ENCODE data around the gene MDH1B. TPM values are rescaled to one million over a fixed set of nuclear protein-coding genes. Genes with fewer than 3 reads are reported as not detected.

Gene MDH1B
- total RNA-seq, 2 experiments from 2014 or later: 0.34 to 0.44 TPM

DNA sequence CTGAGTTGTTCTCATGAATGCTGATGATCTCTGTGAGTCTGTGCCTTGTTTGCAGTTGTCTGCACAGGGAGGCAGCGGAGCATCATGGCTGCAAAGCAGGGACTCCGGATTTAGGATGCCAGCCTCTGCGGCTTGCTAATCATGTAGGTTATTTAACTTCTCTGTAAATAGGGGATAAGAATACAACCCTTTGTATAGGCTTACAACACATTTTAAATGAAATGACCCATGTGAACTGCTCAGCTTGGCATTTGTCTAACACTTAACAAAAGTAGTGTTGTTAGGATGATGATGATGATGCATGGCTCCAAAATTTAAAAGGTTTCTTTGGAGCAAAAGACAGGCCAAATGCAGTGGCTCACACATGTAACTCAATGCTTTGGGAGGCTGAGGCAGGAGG, 66.3 kb downstream of the MDH1B start:
- ATAC-seq (ENCODE audit: low read depth): no peak
- no peak overlapping the region for H3K27ac Mint-ChIP-seq

DNA sequence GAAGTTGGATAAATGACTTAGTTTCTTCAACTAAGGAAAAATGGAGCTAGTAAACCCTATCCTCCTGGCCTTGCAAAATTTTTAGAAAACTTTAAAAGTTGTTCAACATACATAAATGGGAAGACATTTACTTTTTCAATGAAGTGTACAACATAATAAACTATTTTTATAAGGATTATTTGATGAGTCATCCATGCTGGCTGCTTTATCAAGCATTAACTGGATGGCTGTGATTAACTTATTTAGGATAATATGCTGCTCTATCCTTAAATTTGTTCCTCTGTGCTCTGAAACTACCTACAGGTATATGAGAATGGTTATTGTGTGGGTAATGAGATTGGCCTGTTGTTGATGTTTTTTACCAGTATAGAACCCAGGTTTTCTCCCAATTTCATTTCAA, 68.2 kb downstream of the MDH1B start:
- H3K36me3 Mint-ChIP-seq: no peaks in the 10 kb centered on the region
- ATAC-seq (ENCODE audit: low read depth) (no peak), DNase-seq (no peak)
- H3K4me3 Mint-ChIP-seq: no peak overlapping the region
- H3K27me3 Mint-ChIP-seq: peaks cover 17% of the 10 kb centered on the region
- no peak overlapping the region for H3K27ac Mint-ChIP-seq
- no peaks in the 10 kb centered on the region for H3K9me3 Mint-ChIP-seq
- POLR2A ChIA-PET: no interaction called here
- peaks cover 3% of the 10 kb centered on the region for H3K4me1 Mint-ChIP-seq

More for the DNA sequence above, 66.3 kb downstream of the MDH1B start:
- Mint-ChIP-seq H3K27me3 (peaks cover 17% of the 10 kb centered on the region), H3K4me1 (peaks cover 3% of the 10 kb centered on the region), H3K36me3 (no peaks in the 10 kb centered on the region), H3K9me3 (no peaks in the 10 kb centered on the region), H3K4me3 (no peak overlapping the region)
- POLR2A ChIA-PET: no interaction called here
- no peak for DNase-seq

- DNase-seq (no peak), ATAC-seq (ENCODE audit: low read depth) (no peak)
- POLR2A ChIA-PET: no interaction called here
- Mint-ChIP-seq H3K9me3 (no peaks in the 10 kb centered on the region), H3K27me3 (peaks cover 2% of the 10 kb centered on the region), H3K27ac (no peak overlapping the region), H3K36me3 (no peaks in the 10 kb centered on the region), H3K4me1 (peaks cover 2% of the 10 kb centered on the region), H3K4me3 (no peak overlapping the region)
Measured at GRCh38 chr2:206693399-206694137, 71.6 kb downstream of the MDH1B start.

DNA sequence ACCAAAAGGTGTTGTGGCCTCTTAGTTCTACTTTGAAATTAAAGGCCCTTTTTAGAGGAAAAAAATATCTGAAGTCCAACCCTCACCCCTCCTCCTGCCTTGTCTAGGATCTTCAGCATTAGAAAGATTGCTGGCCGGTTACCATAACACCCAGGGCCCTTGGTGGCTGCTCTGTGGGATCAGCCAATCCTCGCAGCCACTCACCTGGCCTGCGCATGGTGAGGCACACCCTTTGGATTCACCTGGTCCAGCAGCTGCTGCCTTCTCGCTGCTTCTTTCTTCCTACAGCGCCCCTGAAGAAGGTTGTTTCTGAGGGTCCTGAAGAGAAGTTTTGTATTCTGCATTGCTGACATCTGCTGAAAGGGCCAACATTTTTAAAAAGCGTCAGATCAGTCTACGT, 72.2 kb downstream of the MDH1B start:
- POLR2A ChIA-PET: no interaction called here
- ATAC-seq (ENCODE audit: low read depth): no peak
- Mint-ChIP-seq H3K36me3 (no peaks in the 10 kb centered on the region), H3K9me3 (no peaks in the 10 kb centered on the region), H3K4me3 (no peak overlapping the region), H3K4me1 (peaks cover 2% of the 10 kb centered on the region), H3K27ac (no peak overlapping the region), H3K27me3 (peaks cover 2% of the 10 kb centered on the region)
- no peak for DNase-seq

- POLR2A ChIA-PET: no interaction called here
- Mint-ChIP-seq H3K27ac (no peak overlapping the region), H3K27me3 (peaks cover 6% of the 10 kb centered on the region), H3K36me3 (no peaks in the 10 kb centered on the region), H3K4me3 (no peak overlapping the region), H3K4me1 (peaks cover 2% of the 10 kb centered on the region), H3K9me3 (no peaks in the 10 kb centered on the region)
- DNase-seq (no peak), ATAC-seq (ENCODE audit: low read depth) (no peak)
Measured at GRCh38 chr2:206688990-206689389, 76.1 kb downstream of the MDH1B start.

GRCh38 chr2:206688453-206688852, 76.7 kb downstream of the MDH1B start:
- peaks cover 2% of the 10 kb centered on the region for H3K4me1 Mint-ChIP-seq
- H3K4me3 Mint-ChIP-seq: no peak overlapping the region
- POLR2A ChIA-PET: no interaction called here

More at GRCh38 chr2:206688453-206688852, 76.7 kb downstream of the MDH1B start:
- Mint-ChIP-seq H3K27ac (no peak overlapping the region), H3K9me3 (no peaks in the 10 kb centered on the region), H3K36me3 (no peaks in the 10 kb centered on the region), H3K27me3 (peaks cover 7% of the 10 kb centered on the region)
- ATAC-seq (ENCODE audit: low read depth) (no peak), DNase-seq (no peak)

Small RNA genes lying within 50 kb of the gene (microRNA-seq; reads per million reads assigned to microRNA genes)
- gene MIR3130-1 (not detected), gene MIR3130-2 (not detected)

Other genes with a start within 250 kb of the MDH1B start
- not detected for gene FAM237A, start 122.8 kb downstream of the MDH1B start, total RNA-seq
- gene DYTN, start 46.9 kb downstream of the MDH1B start, total RNA-seq: not detected
- 10 to 100 TPM; 17.8 to 19.8 TPM for gene FASTKD2, start 278 bp upstream of the MDH1B start, total RNA-seq
- gene CPO, start 174.2 kb upstream of the MDH1B start, total RNA-seq: not detected